ENCODE data around the gene BOD1L2. TPM values are rescaled to one million over a fixed set of nuclear protein-coding genes. Genes with fewer than 3 reads are reported as not detected.

The BOD1L2 gene
- total RNA-seq, 6 experiments from 2014 or later, result not detected

DNA sequence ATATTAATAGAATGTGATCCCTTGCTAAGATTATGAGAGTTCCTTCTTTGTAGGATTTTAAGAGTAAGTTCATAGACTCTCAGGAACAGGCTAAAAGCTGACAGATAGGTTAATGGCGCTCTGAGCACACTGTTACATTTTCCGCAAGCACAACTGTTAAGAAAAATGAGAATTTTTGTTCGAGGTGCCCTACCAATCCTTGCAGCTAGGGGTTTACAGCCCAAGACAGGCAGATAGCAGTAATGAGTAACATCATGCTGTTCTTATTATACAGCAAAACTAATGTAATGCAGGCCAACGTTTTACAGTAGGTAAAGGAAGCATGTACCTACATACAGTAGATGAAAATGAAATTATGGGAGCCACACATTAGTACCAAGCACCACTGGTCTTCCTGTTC lies 11.2 kb upstream of the BOD1L2 start:
- H3K4me1 ChIP-seq, result peaks cover 0 to 14% (median 5%) of the 10 kb centered on the region in 4 donors
- no peak overlapping the region for H3K27ac ChIP-seq
- H3K36me3 ChIP-seq, result no peaks in the 10 kb centered on the region
- intact Hi-C loops (cut with DNase I), result no loop called here
- no peaks in the 10 kb centered on the region for H3K27me3 ChIP-seq
- 50% methylated on average over 4 of the region's 4 CpGs for WGBS (ENCODE audit: insufficient coverage, low coverage, low lambda C conversion rate, missing lambda C conversion rate)
- H3K4me3 ChIP-seq, result no peak overlapping the region
- H3K9me3 ChIP-seq, result no peaks in the 10 kb centered on the region
- DNase-seq (no peak), ATAC-seq (no peak)
- TF ChIP-seq, protein P1, sequence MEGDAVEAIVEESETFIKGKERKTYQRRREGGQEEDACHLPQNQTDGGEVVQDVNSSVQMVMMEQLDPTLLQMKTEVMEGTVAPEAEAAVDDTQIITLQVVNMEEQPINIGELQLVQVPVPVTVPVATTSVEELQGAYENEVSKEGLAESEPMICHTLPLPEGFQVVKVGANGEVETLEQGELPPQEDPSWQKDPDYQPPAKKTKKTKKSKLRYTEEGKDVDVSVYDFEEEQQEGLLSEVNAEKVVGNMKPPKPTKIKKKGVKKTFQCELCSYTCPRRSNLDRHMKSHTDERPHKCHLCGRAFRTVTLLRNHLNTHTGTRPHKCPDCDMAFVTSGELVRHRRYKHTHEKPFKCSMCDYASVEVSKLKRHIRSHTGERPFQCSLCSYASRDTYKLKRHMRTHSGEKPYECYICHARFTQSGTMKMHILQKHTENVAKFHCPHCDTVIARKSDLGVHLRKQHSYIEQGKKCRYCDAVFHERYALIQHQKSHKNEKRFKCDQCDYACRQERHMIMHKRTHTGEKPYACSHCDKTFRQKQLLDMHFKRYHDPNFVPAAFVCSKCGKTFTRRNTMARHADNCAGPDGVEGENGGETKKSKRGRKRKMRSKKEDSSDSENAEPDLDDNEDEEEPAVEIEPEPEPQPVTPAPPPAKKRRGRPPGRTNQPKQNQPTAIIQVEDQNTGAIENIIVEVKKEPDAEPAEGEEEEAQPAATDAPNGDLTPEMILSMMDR (IDR thresholded peaks at IDR 0.05), result no peak
- TF ChIP-seq POLR2A (IDR thresholded peaks at IDR 0.05), result no peak

DNA sequence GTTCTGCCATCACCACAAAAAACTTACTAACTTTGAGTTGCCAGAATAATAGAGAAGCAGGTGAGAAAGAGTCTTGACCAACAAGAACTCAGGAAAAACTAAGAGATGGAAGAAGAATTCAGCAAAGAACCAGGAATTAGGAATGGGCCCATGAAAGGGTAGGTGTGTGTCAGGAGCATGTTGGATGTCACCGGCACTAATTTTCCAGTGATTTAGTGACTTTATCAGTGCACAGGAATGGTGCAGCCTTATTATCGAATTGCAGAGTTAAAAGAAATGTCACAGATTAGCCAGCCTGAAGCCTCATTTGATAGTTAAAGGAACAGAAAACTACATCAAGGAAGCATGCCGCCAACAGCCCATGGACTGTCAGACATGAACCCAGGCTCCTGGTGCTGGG lies 9.0 kb upstream of the BOD1L2 start:
- no peaks in the 10 kb centered on the region for H3K36me3 ChIP-seq
- intact Hi-C loops (cut with DNase I), result no loop called here
- no peak for TF ChIP-seq POLR2A (IDR thresholded peaks at IDR 0.05)
- TF ChIP-seq, protein P1 (IDR thresholded peaks at IDR 0.05), result no peak
- 100% methylated on average over 2 of the region's 3 CpGs for WGBS (ENCODE audit: insufficient coverage, low coverage, low lambda C conversion rate, missing lambda C conversion rate)
- H3K27me3 ChIP-seq, result no peaks in the 10 kb centered on the region
- no peak for DNase-seq
- peaks cover 0 to 15% (median 5%) of the 10 kb centered on the region in 4 donors for H3K4me1 ChIP-seq
- no peak for ATAC-seq
- no peaks in the 10 kb centered on the region for H3K9me3 ChIP-seq
- H3K4me3 ChIP-seq, result no peak overlapping the region
- no peak overlapping the region for H3K27ac ChIP-seq

DNA sequence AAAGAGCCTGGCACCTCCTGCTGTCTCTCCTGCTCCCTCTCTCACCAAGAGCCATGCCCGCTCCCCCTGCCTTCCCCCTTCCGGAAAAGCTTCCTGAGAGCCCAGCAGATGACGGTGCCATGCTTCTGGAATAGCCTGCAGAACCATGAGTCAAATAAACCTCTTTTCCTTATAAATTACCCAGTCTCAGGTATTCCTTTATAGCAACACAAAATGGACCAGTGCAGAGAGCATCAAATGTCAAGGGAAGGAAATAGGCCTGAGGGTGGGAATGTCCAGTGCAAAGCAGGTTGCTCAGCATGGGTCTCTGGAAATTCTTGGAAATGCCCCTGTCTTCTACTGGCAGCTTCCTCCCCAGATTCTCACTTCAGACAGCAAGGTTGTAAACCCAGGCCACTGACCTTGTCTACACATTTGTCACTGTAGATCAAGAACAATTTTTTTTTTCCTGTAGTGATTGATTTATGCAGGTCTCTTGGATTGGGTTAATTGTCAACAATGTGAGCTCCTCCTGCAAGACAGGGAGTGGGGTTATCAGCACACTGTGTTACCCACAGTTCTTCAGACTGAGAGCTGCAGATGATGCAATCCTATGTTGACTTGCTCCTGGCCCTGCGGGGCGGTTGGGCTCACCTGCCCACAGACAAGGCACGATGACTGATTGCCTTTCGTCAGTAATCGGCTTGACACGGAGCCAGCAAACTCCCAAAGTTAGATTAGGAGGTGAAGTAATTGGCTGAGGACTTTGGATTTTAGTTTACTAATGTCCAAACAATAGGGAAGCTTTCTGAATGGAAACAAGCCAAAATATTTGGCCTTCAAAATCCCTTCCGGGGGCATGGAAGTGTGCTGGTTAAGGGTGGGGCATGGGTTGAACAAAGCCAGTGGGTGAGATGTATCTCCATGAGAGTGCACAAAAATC lies 5.4 kb upstream of the BOD1L2 start:
- intact Hi-C loops (cut with DNase I), result no loop called here
- Histone ChIP-seq H3K4me1 (peaks cover 0 to 15% (median 5%) of the 10 kb centered on the region in 4 donors), H3K36me3 (no peaks in the 10 kb centered on the region), H3K27me3 (no peaks in the 10 kb centered on the region), H3K4me3 (no peak overlapping the region), H3K27ac (peak overlapping the region in 2 of 3 donors; percentile 3 to 25), H3K9me3 (no peaks in the 10 kb centered on the region)
- WGBS (ENCODE audit: insufficient coverage, low coverage, low lambda C conversion rate, missing lambda C conversion rate), result 24% methylated on average over 10 of the region's 10 CpGs
- TF ChIP-seq, protein P1 (IDR thresholded peaks at IDR 0.05), result no peak
- TF ChIP-seq POLR2A (IDR thresholded peaks at IDR 0.05), result no peak
- DNase-seq (peak; percentile 91 to 97 (median 94)), ATAC-seq (peak; percentile 95 to 100 (median 98))

DNA sequence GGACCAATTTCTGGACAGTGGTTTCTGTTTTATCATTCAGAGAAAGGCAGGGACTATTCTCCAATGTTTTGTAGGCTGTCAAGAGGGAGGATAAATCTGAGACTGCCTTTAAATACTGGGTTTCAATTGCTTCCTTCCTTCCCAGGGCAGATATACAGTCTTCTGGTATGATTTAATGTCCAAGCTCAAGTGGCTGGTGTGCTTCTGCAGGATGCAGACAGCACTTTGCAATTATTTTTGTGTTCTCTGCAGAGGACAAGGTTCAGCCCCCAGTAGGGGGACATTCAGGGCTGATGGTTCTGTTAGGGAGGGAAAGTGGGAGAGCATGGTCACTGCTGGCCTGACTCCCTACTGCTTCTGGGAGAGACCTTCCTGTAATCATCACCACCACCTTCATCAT lies 4.6 kb upstream of the BOD1L2 start:
- TF ChIP-seq, protein P1 (IDR thresholded peaks at IDR 0.05), result no peak
- TF ChIP-seq POLR2A (IDR thresholded peaks at IDR 0.05), result no peak
- intact Hi-C loops (cut with DNase I), result no loop called here
- no peak for ATAC-seq
- no peaks in the 10 kb centered on the region for H3K9me3 ChIP-seq
- H3K4me1 ChIP-seq, result peaks cover 0 to 15% (median 5%) of the 10 kb centered on the region in 4 donors
- peak overlapping the region in 1 of 3 donors; percentile 2 for H3K27ac ChIP-seq
- no peaks in the 10 kb centered on the region for H3K36me3 ChIP-seq
- no peak overlapping the region for H3K4me3 ChIP-seq
- DNase-seq, result no peak
- H3K27me3 ChIP-seq, result no peaks in the 10 kb centered on the region
